Measurements from ENCODE around the gene SLC6A7.
"Not testable (repeated sequence)": the region's sequence is repeated elsewhere in the genome, so short reads cannot be mapped to it uniquely, and the experiment has no call there.

Gene SLC6A7

DNA sequence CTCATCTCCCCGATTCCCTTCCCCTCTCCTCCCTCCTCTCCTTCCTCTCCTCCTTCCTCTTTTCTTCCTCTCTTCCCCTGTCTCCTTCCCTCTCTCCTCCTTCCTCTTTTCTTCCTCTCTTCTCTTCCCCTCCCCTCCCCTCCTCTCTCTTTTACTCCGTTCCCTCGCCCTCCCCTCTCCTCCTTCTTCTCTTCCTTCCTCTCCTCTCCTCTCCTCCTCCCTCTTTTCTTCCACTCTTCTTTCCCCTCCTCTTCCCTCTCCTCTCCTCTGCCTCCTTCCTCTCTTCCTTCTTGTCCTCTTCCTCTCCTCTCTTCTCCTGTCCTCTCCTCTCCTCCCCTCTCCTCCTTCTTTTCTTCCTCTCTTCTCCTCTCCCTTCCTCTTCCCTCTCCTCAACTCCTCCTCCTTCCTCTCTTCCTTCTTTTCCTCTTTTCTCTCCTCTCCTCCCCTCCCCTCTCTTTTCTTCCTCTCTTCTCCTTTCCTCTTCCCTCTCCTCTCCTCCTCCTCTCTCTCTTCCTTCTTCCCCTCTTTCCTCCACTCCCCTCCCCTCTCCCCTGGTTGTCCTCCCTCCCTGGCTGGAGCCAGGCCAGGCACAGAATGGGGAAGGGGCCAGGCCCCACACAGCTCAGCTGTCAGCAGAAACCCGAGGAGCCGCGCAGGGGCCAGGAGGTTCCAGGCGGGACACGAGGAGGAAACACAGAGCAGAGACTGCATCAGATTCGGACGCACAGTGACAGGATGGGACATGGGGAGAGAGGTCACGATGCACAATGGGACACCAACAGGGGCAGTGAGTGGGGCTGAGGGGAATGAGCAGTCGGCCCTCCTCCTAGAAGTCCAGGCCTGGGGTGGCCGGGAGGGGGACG is 51.7 kb downstream of the SLC6A7 start:
- DNase-seq (ENCODE audit: low spot score), result no peak

DNA sequence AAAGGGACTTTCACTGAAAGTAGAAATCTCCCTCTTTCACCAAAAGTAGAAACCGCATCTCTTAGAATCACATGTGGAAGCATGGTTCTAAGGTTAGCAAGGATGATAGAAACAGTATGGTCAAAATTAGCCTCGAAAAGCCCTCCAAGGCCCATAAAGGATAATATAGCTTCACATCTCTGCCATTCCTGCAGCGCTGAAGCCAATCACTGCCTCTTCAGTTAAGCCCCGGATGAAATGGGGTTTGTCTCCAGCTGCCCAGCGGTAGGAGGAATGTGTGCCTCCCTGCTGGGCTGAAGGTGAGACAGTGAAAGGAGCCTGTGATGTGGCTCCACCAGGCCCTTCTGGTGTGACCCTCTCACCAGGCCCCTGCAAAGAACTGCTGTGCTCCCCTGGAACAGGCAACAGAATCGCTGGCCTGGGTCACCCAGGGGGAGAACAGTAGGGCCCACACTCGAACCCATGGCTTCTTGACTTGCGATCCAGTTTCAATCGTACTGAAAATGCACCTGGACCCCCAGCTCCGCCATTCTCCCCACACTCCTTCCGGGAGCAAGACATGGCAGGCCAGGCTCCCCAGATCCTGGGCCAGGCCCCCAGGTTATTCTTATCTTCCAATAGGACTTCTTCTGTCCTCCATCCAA is 52.5 kb downstream of the SLC6A7 start:
- DNase-seq (ENCODE audit: low spot score), result no peak

DNA sequence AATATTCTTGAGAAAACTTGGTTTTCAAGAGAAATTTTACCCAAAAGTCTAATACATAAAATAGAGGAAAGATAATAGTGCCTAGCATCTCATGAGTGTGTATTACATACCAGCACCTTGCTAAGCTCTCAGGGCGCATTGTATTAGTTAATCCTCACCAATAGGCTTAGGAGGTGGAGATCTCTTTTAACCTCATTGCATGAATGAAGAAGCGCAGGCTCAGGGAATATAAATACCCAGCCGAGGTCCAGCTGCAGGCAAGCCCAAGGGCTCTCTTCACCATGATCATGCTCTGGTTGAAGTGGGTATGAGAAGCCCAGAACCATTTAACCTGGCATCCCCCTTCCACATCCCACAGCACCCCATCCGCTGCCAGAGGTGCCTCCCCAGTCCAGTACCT is 53.7 kb downstream of the SLC6A7 start:
- no peak for DNase-seq (ENCODE audit: low spot score)

DNA sequence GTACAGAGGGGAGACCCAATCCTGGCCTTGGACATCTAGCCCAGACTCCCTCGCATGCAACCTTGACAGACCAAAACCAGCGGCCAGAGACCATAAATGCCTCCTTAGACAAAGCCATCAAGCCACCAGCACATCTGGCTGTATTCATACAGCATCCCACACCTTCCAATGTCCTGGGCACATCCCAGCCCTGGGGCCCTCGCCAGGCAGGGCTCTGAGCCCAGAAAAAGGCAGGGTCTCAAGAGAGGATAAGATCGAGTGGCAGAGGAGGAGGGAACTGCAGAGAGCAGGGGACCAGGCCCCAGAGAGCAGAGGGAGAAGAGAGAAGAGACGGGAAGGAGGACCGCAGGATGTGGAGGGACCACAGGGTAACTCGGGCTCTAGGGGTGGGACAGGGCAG is 54.3 kb downstream of the SLC6A7 start:
- no peak for DNase-seq (ENCODE audit: low spot score)

DNA sequence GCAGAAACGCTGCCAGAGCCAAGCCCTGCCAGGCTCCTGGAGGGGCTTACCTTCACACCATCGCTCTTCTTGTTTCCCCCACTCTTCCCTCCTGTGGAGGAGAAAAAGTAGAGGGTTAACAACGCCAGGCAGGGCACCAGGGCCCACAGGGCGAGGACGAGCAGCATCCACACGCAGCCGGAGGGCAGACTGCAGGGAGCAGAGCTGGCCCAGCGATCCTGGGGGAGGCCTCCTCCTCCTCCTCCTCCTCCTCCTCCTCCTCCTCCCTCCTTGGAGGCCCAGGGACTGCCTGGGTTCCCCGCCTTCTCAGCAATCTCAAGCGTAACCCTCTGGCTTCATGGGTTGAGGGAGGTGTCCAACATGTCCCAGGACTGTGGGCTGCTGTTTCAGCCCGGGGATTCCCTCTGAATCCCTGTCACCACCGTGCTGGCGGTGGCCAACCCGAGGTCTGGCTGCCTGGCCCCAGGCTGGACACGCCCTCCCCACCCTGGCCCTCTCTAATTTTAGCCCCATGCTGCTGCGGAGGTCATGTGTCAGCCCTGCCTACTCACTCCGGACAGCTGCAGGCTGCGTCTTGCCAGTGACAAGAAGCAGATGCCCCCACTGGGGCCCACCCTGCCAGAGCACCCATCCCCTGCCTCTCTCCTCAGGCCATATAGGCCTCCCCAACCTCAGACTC is 55.4 kb downstream of the SLC6A7 start:
- DNase-seq (ENCODE audit: low spot score), result no peak

DNA sequence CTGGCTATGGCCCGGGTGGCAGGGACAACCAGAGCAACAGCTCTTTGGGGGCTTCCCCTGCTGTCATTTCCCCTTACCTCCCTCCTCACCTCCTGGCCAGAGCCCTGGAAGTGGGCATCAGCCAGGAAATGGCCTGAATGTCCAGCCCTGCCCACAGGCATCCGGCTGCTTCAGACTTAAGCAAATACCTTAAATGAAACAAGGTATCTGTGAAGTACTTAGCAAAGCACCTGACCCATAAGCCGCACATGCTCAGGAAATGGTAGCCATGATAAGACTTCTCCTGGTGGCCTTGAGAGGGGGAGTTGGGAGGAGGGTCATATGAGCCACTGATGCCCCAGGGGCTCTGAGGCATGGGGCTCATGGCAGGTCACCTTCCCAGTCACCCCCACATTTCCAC is 55.9 kb downstream of the SLC6A7 start:
- no peak for DNase-seq (ENCODE audit: low spot score)

DNA sequence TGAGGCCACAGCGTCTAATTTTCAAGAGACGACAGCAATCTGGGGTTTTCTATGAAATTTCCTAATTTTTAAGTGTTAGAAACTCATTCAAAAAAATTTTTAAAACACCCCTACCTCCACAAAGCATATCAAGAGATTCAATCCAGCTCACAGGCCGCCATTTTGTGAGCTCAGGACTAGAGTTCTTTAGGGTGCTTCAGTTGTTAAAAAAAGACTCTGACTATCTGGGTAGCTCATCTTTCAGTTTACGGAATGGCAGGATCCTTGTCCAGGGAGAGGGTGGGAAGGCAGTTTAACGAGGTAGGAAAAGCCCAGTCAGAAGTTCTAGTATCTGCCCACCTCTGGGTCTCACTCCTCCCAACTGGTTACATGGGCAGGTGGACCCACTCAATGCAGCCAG is 56.6 kb downstream of the SLC6A7 start:
- DNase-seq (ENCODE audit: low spot score), result no peak

DNA sequence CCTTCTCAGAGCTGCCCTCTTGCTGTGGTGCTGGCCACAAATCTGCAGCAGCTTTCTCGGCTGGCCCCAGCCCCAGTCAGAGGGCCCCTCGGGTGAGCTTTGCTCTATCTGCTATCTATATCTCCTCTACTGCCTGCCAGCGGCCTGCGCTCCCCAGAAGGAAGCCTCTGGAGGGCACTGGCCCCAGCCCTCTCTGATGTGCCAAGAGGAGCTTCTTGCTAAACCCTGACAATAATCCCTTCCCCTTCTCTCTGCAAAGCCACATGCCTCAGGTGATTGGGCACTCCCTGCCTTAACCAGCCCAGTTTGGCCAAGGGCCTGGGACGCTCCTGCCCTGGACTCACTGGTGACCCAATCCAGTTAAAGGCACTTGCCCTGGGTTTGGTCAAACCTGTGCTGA is 57.0 kb downstream of the SLC6A7 start:
- DNase-seq (ENCODE audit: low spot score), result no peak

DNA sequence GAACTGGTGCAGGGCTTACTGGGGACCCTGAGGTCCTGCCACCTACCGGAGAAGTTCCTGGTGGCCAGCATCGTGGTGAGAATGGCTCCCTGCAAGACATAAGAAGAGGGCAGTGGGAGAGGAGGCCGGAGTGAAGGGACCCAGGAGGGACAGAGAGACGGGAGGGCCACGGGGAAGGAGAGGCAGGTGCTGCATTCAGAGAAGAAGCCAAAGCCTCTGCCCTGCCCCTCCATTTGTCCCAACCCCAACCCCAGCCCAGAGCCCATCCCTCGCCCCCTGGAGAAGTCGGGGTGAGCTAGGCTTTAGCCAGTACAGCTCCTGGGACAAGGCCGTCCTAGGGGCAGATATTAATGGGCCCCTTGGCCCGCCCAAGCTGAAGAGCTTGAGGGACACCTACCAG is 57.9 kb downstream of the SLC6A7 start:
- no peak for DNase-seq (ENCODE audit: low spot score)

DNA sequence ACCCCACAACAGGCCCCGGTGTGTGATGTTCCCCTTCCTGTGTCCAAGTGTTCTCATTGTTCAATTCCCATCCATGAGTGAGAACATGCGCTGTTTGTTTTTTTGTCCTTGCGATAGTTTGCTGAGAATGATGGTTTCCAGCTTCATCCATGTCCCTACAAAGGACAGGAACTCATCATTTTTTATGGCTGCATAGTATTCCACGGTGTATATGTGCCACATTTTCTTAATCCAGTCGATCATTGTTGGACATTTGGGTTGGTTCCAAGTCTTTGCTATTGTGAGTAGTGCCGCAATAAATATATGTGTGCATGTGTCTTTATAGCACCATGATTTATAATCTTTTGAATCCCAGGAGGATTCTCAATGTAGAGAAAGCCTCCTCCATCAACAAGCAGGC is 58.6 kb downstream of the SLC6A7 start:
- DNase-seq (ENCODE audit: low spot score), result not testable (repeated sequence)

DNA sequence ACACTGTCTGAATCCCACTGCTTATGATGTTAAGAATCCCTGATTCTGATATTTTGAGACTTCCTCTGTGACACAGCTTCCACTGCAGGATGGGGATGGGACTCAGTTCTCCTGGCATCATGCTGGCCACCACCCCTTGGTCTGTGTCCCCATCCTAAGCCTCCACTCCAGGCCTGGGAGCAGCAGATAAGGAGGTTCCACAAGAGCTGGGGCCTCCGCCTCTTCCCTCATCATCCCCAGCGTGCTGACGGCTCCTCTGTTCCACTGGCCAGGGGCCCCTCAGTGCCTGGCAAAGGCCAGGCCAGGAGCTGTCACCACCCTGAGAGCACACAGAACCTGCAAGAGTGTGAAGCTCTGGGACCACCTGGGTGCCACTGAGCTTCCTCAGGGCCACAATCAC is 59.1 kb downstream of the SLC6A7 start:
- DNase-seq (ENCODE audit: low spot score), result no peak

DNA sequence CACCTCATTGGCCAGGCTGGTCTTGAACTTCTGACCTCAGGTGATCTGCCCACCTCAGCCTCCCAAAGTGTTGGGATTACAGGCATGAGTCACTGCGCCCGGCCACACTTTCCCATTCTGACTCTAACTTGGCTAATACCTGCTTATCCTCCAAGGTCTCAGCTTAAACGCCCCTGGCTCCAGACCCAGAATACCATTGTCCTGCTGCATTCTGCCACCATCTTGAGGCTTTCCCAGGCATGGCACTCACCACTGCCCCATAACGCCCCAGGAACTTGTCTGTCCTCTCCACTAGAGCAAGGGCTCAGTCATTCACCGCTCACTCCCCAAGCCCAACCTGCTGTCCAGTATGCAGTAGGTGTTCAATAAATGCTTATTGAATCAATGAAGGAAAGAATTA is 59.9 kb downstream of the SLC6A7 start:
- DNase-seq (ENCODE audit: low spot score), result no peak

DNA sequence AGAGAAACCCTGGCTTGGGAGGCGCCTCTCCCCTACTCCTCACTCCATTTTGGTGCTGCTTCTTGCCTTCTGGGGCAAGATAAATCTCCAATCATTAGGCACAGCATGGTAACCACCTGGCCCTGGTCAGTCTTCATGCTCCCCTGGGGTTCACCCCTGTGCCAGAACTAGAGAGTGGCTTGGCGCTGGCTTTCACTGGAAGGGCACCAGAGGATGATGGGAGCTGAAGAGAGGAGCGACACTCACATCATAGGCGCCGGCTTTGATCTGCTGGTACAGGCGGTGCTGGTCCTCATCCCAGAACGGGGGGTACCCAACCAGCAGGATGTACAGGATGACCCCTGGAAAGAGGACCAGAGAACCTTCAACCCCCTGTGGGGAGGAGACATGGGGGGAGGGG is 61.6 kb downstream of the SLC6A7 start:
- no peak for DNase-seq (ENCODE audit: low spot score)

DNA sequence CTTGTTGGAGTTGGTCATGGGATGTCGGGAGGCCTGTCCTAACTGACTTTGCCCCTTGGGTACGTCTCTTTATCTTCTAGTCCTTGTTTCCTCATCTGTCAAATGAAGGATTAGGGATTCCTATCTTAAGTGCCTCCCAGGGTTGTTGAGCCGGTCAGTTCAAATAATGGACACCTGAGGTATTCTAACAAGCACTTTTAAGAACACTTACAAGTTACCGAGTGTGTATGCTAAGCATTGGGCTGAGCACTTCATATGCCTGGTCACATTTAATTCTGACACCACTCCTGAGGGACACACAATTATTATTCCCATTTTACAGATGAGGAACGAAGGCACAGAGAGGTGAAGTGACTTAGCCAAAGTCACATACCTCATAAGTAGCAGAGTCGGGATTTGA is 62.6 kb downstream of the SLC6A7 start:
- no peak for DNase-seq (ENCODE audit: low spot score)

DNA sequence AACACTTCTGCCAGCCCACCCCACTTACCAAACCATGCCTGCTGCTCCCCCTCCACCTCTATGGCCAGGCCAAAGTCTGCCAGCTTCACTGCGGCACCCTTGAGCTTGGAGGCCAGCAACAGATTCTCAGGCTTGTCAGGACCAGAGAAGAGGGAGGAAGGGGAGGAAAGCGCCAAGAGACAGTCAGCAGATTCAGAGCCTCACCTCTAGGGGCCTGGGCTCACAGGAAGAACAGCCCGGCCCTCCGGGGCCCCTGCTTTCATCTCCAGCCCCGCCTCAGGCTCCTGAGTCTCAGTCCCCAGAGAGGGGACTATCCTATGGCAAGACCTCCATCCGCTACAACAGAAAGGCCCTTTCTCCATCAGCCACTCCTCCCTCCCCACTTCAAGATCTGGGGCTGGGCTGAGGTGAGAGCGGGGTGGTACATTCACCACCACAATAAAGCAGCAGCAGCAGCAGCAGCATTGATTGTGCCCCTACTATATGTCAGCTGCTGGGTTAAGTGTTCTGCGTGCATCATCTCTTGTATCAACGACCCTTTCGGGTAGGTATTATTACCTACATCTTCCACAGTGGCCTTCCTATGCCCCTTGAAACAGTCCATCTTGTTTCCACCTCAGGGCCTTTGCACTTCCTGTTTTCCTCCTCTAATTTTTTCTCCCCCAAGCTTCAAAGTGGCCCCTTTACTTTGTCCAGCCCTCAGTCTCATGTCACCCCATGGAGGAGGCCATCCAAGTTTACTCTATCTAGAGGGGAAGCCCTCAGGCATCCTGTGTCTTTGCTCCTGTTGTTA is 63.8 kb downstream of the SLC6A7 start:
- no peak for DNase-seq (ENCODE audit: low spot score)

DNA sequence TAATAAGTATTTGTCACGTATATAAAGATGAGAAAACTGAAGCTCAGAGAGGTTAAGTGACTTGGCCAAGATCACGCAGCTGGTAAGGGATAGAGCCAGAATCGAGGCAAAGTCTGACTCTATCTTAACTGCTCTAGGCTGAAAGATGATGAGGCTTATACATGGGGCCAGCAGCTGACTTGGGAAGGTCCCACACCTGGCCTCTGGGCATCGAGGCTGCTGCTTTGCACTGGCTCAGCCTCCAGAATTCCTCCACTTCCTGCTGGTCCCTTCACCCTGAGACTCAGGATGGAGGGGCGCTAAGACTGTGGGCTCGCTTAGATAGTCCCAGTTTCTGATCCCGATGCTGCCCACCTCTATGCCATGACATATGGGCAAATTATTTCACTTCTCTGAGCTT is 64.5 kb downstream of the SLC6A7 start:
- no peak for DNase-seq (ENCODE audit: low spot score)

DNA sequence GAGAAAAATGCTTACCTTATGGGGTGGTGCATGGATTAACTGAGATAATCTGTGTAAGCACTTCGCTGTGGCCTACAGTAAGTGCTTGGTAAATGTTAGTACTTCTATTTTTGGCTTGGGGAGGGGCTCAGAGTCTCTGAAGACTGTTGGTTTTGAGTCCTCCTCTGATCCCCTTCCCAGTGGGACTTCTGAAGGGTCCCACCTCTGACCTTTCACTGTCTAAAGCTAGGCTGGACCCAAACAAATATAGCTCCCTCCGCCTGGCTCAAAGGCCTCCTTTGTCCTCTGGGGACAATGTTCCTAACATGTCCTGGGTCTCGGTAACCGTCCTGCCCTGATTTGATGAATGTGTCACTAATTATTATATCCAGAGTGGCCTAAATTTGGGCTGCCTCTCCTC is 64.9 kb downstream of the SLC6A7 start:
- DNase-seq (ENCODE audit: low spot score), result no peak

DNA sequence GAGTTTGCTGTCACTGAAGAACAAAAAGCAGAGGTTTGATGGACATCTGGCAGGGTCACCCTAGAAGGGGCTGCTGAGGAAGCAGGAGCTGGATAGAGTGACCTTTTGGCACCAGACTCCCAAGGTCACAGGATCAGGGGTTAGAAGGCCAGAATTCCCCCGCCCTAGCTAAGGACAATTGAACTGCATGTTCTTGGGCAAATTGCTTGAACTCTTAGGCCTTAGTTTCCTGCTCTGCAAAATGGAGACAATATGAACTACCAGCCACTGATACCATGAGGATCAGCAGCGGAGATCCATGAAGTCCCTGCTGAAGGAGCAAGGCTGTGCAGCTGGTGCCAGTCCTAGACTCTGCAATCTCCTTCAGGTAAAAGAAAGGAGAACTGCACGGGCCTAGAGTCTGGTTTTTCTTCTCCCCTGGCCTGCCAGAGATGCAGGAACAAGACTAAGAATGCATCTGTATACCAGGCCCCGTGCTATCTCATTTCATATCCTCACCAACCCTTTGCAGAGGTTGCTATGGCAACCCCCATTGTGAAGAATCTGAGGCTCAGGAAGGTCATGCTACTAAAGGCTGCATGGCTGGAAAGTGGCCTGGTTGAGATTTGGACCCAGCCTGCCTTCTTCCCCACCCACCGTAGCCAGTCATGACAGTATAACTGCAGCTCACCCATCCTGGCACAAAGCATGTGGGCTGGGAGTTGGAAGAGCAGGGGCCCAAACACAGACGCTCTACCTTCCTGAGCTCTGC is 66.0 kb downstream of the SLC6A7 start:
- no peak for DNase-seq (ENCODE audit: low spot score)

DNA sequence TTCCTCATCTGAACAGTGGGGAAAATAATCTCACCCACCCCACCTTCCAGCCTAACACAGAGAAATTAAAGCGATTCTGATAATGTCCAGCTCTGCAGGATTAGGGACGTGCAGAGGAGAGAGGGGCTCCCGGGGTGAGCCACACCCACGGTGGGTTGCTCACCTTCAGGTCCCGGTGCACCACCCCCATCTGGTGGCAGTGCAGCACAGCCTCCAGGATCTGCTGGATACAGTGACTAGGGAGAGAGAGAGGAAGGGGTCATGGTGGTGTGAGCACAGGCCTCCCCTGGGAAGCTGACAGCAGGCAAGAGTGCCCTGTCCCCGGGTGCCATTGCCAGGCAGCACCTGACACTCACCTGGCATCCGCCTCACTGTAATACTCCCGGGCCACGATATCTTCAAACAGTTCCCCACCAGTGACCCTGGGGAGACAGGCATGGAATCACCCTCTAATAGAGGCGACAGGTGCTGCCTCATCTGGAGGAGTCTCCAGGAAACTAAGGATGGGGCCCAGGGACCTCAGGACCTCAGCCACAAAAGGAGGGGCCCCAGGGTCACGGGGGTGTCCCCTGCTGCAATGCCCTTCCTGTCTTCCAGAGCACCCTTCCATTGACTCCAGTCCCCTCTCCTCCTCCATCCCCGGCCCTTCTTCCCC is 66.7 kb downstream of the SLC6A7 start:
- DNase-seq (ENCODE audit: low spot score), result no peak

DNA sequence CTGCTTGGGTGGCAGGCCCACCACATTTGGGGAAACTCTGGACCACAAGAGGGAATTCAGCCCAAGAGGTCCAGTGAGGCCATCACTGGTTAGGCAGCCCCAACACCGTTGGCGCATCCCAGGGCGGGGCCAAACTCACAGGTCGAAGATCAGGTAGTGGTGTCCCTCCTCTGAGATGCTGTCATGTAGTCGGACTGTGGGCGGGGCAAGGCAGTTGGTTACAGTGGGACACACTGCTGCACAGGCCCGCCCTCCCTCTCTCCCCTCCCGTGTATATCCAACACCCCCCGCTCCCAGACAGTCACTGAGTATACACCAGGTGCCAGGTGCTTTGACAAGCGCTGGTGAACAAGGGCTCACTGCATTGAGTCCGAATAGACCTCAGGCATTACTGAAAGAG is 67.6 kb downstream of the SLC6A7 start:
- no peak for DNase-seq (ENCODE audit: low spot score)

DNA sequence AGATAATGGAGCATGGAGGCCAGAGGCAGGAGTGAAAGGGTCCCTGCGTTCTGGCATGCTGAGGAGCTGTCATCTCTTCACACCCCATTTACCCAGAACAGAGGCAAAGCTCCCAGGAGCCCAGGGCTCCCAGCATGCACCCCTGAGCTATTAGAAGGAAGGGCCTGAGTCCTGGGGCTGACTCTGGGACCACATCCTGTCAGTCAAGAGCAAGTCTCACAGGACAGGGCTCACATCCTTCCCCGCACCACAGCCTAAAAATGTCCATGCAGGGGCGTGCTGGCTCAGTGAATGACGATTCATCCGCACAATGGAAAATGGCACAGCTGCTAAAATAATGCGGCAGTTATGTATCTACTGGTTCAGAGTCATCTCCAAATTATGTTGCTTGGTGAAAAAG is 68.3 kb downstream of the SLC6A7 start:
- DNase-seq (ENCODE audit: low spot score), result peak; percentile 13
